Measurements from ENCODE around the gene LRRC75A. TPM values are rescaled to one million over a fixed set of nuclear protein-coding genes. Genes with fewer than 3 reads are reported as not detected.

Gene LRRC75A
- total RNA-seq, 1 donor, result 1.4 TPM

GRCh38 chr17:16512011-16512410, 20.0 kb upstream of the LRRC75A start:
- H3K27ac ChIP-seq (ENCODE audit: low read depth, low read length), result no peak overlapping the region
- H3K27me3 ChIP-seq (ENCODE audit: insufficient read depth, low read length), result peaks cover 7% of the 10 kb centered on the region
- no peaks in the 10 kb centered on the region for H3K9me3 ChIP-seq (ENCODE audit: low read depth, low read length)
- no peak overlapping the region for H2AFZ ChIP-seq (ENCODE audit: low read length)
- no peak overlapping the region for H3K4me2 ChIP-seq (ENCODE audit: insufficient read depth, low read length)
- no peaks in the 10 kb centered on the region for H3K36me3 ChIP-seq (ENCODE audit: insufficient read depth, low read length)
- DNase-seq (ENCODE audit: insufficient read length, low spot score, missing footprints), result no peak
- H4K20me1 ChIP-seq (ENCODE audit: insufficient read depth, low read length), result no peaks in the 10 kb centered on the region
- no peak for TF ChIP-seq CTCF (IDR thresholded peaks at IDR 0.05; ENCODE audit: extremely low read depth, low read depth, low read length)
- H3K4me3 ChIP-seq (ENCODE audit: insufficient read depth, low read length), result no peak overlapping the region
- H3K4me1 ChIP-seq (ENCODE audit: insufficient read depth, low read length), result peaks cover 10% of the 10 kb centered on the region
- H3K79me2 ChIP-seq (ENCODE audit: insufficient read depth, low read length), result no peaks in the 10 kb centered on the region

- TF ChIP-seq CTCF (IDR thresholded peaks at IDR 0.05; ENCODE audit: extremely low read depth, low read depth, low read length), result no peak
- Histone ChIP-seq H3K27ac (ENCODE audit: low read depth, low read length) (no peak overlapping the region), H4K20me1 (ENCODE audit: insufficient read depth, low read length) (no peaks in the 10 kb centered on the region), H3K4me3 (ENCODE audit: insufficient read depth, low read length) (no peak overlapping the region), H3K79me2 (ENCODE audit: insufficient read depth, low read length) (no peaks in the 10 kb centered on the region), H2AFZ (ENCODE audit: low read length) (no peak overlapping the region), H3K36me3 (ENCODE audit: insufficient read depth, low read length) (no peaks in the 10 kb centered on the region), H3K9me3 (ENCODE audit: low read depth, low read length) (no peaks in the 10 kb centered on the region), H3K27me3 (ENCODE audit: insufficient read depth, low read length) (peaks cover 7% of the 10 kb centered on the region), H3K4me2 (ENCODE audit: insufficient read depth, low read length) (no peak overlapping the region), H3K4me1 (ENCODE audit: insufficient read depth, low read length) (peaks cover 6% of the 10 kb centered on the region)
- DNase-seq (ENCODE audit: insufficient read length, low spot score, missing footprints), result no peak
Measured at GRCh38 chr17:16511593-16511992, 19.6 kb upstream of the LRRC75A start.

- H2AFZ ChIP-seq (ENCODE audit: low read length), result no peak overlapping the region
- H3K4me1 ChIP-seq (ENCODE audit: insufficient read depth, low read length), result no peaks in the 10 kb centered on the region
- no peak overlapping the region for H3K4me3 ChIP-seq (ENCODE audit: insufficient read depth, low read length)
- no peak overlapping the region for H3K27ac ChIP-seq (ENCODE audit: low read depth, low read length)
- H3K9me3 ChIP-seq (ENCODE audit: low read depth, low read length), result no peaks in the 10 kb centered on the region
- H3K79me2 ChIP-seq (ENCODE audit: insufficient read depth, low read length), result no peaks in the 10 kb centered on the region
- no peaks in the 10 kb centered on the region for H3K36me3 ChIP-seq (ENCODE audit: insufficient read depth, low read length)
- no peak overlapping the region for H3K4me2 ChIP-seq (ENCODE audit: insufficient read depth, low read length)
- no peaks in the 10 kb centered on the region for H4K20me1 ChIP-seq (ENCODE audit: insufficient read depth, low read length)
- DNase-seq (ENCODE audit: insufficient read length, low spot score, missing footprints), result no peak
- peaks cover 11% of the 10 kb centered on the region for H3K27me3 ChIP-seq (ENCODE audit: insufficient read depth, low read length)
- no peak for TF ChIP-seq CTCF (IDR thresholded peaks at IDR 0.05; ENCODE audit: extremely low read depth, low read depth, low read length)
Measured at GRCh38 chr17:16507918-16508533, 16.0 kb upstream of the LRRC75A start.

- H3K4me2 ChIP-seq (ENCODE audit: insufficient read depth, low read length), result no peak overlapping the region
- no peaks in the 10 kb centered on the region for H3K4me1 ChIP-seq (ENCODE audit: insufficient read depth, low read length)
- H3K4me3 ChIP-seq (ENCODE audit: insufficient read depth, low read length), result no peak overlapping the region
- DNase-seq (ENCODE audit: insufficient read length, low spot score, missing footprints), result no peak
- no peaks in the 10 kb centered on the region for H4K20me1 ChIP-seq (ENCODE audit: insufficient read depth, low read length)
- peak; percentile 29 for TF ChIP-seq CTCF (IDR thresholded peaks at IDR 0.05; ENCODE audit: extremely low read depth, low read depth, low read length)
- peaks cover 8% of the 10 kb centered on the region for H3K27me3 ChIP-seq (ENCODE audit: insufficient read depth, low read length)
- H3K79me2 ChIP-seq (ENCODE audit: insufficient read depth, low read length), result no peaks in the 10 kb centered on the region
- H3K36me3 ChIP-seq (ENCODE audit: insufficient read depth, low read length), result no peaks in the 10 kb centered on the region
- no peak overlapping the region for H2AFZ ChIP-seq (ENCODE audit: low read length)
- H3K27ac ChIP-seq (ENCODE audit: low read depth, low read length), result no peak overlapping the region
- H3K9me3 ChIP-seq (ENCODE audit: low read depth, low read length), result no peaks in the 10 kb centered on the region
Measured at GRCh38 chr17:16506188-16506587, 14.2 kb upstream of the LRRC75A start.
